NCI-H69 (cell line): ENCODE measurements around the gene RTN3.
"Not testable (repeated sequence)": the region's sequence is repeated elsewhere in the genome, so short reads cannot be mapped to it uniquely, and the experiment has no call there.

Experiments used
- DNase-seq: peaks from one replicate; lab custom pipeline; 2025; lab: John Stamatoyannopoulos, UW

RTN3 gene

DNA sequence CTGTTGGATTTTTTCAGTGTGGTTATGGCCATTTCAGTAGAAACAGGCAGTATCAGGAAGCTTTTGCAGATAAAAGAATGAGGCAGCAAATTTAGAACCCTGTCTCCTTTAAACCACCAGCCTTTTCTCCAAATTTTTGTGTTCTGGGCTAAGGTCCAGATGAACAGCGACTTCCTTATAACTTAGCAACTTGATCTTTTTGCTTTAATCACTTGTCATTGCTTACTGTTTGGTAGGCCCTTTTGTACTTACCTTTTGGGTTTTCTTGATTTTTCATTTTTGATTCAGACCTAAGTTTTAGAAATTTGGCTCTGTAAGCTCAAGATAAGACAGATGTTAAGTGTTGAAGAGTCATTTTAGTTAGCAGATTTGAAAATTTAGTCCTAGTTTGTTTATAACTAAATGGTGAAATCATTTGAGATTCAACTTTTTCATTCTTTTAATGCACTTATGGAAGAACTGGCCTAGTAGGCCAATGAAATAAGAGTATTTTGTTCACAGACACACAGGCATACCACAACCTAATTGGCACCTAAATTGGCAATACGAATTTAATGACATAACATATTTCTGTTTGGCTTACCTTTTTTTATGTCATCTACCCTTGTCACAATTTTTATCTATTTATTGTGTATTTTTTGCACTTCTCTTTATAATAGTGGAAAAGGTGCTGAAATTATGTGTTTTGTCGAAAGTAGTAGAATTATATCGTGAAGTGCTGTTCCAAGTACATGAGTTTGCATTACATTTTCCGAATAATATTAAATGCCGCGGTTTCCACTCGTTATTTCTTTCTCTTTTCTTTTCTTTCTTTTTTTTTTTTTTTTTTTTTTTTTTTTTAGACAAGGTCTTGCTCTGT, 2.1 kb downstream of the RTN3 start:
- DNase-seq: peak; percentile 31

DNA sequence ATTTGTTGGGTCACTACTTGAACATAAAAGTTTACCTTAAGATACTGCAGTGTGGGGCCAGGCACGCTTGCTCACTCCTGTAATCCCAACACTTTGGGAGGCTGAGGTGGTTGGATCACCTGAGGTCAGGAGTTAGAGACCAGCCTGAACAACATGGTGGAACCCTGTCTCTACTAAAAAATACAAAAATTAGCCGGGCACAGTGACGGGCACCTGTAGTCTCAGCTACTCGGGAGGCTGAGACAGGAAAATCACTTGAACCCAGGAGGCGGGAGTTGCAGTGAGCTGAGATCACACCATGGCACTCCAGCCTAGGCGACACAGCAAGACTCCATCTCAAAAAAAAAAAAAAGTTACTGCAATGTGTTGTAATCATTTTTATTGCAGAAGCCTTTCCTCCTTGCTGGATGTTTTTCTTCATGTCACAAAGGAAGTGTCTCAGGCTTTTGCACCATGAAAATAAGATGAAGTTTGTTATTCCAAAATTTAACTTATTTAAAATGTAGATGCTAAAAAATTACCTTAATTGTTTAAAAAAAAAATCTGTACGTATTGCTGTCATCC, 3.9 kb downstream of the RTN3 start:
- not testable (repeated sequence) for DNase-seq

- DNase-seq: no peak
Observed at GRCh38 chr11:63686926-63687325, 5.6 kb downstream of the RTN3 start.

GRCh38 chr11:63687845-63688244, 6.5 kb downstream of the RTN3 start:
- no peak for DNase-seq

GRCh38 chr11:63694596-63694995, 13.3 kb downstream of the RTN3 start:
- no peak for DNase-seq

DNA sequence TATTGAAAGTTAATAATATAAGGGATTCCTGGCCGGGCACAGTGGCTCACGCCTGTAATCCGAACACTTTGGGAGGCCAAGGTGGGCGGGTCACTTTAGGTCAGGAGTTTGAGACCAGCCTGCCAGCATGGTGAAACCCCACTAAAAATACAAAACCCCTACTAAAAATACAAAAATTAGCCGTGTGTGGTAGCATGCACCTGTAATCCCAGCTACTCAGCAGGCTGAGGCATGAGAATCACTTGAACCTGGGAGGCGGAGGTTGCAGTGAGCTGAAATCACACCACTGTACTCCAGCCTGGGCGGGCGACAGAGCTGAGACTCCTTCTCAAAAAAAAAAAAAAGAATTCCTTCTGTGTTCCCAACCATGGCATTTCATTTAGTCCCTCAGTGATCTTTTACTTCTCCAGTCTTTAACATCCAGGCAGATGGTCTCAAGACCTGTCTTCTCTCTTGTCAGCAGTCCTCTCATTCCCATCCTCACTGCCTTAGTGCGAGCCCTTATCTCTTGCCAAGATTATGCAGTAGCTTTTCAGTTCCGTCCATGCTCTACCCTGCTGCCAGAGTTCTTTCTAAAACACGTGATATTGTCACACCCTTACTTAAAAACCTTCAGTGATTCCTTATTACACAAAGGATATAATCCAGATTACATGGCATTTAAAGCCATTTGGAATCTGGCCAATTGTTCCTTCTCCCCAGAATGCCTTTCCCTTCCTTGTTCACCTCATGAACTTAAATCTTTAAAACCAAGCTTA, 17.9 kb downstream of the RTN3 start:
- peak; percentile 10 for DNase-seq

DNA sequence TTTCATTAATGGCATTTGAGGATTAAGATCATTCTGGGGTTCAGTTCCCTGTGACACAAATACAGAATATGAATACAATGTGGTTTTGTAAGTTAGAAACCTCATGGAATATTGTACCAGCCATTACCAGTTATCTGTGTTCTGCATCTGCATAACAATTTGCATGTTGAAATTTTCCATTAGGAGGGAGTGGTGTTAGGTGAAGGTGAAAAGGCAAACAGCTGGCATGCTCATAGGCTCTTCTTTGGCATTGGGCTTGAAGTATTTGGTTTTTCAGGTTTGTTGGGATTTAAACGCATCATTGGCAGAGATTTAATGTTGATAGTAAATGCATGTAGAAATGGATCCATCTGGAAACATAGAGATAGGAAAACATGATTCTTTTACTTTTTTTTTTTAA, 18.6 kb downstream of the RTN3 start:
- DNase-seq: no peak

GRCh38 chr11:63705526-63705925, 24.2 kb downstream of the RTN3 start:
- no peak for DNase-seq

GRCh38 chr11:63708764-63709163, 27.5 kb downstream of the RTN3 start:
- no peak for DNase-seq

DNA sequence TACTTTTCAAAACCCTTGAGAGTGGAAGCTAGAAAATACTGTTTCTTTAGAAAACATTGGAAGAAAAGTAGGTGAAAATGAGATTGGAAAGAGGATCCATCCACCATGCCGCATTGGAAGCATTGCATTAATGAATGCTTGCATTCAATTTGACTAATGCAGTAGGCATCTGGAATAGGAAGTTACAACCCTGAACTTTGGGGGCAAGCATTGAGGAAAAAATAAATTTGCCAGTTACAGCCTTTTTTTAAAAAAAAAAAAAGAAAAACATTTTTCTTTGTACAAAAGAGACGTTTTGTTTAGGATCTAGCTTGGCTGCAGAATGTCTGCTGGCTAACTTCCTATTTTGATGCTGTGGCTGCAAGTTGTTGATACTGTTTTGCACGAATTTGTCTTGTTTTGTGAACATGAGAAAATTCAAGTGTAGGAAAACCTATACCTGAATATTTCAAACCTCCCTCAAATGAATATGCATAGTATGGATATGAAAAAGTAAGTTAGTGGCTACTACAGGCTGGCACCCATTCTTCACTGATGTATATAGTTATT, 28.1 kb downstream of the RTN3 start:
- no peak for DNase-seq

GRCh38 chr11:63710476-63711217, 29.3 kb downstream of the RTN3 start:
- DNase-seq: no peak

- no peak for DNase-seq
Observed at GRCh38 chr11:63711838-63712237, 30.5 kb downstream of the RTN3 start.

- DNase-seq: no peak
Observed at GRCh38 chr11:63713766-63714165, 32.5 kb downstream of the RTN3 start.

DNA sequence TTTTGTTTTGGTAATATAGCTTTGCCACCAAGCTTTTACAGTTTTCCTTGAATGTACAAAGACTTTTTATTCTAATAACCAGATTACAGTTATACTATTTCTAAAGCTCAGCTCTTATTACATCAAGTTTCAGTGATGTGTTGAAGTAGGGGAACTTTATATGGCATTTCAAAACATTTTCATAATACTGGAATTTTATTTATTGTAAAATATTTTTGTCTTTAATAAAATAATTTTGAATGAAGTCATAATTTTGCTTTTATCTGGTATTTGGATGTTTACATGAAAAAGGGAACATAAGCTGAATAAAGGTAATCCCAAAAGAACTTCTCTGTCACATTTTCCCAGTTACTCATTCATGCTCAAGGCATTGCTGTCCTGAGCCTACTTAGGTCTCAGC, 34.7 kb downstream of the RTN3 start:
- DNase-seq: no peak

GRCh38 chr11:63719001-63719400, 37.7 kb downstream of the RTN3 start:
- no peak for DNase-seq

DNA sequence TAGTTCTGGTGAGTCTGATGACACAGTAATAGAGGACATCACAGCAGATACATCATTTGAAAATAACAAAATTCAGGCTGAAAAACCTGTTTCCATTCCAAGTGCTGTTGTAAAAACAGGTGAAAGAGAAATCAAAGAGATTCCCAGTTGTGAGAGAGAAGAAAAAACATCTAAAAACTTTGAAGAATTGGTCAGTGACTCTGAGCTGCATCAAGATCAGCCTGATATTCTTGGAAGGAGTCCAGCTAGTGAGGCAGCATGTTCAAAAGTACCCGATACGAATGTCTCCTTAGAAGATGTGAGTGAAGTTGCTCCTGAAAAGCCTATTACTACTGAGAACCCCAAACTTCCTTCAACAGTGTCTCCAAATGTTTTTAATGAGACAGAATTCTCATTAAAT, 38.7 kb downstream of the RTN3 start:
- no peak for DNase-seq

GRCh38 chr11:63720611-63721010, 39.3 kb downstream of the RTN3 start:
- DNase-seq: no peak

DNA sequence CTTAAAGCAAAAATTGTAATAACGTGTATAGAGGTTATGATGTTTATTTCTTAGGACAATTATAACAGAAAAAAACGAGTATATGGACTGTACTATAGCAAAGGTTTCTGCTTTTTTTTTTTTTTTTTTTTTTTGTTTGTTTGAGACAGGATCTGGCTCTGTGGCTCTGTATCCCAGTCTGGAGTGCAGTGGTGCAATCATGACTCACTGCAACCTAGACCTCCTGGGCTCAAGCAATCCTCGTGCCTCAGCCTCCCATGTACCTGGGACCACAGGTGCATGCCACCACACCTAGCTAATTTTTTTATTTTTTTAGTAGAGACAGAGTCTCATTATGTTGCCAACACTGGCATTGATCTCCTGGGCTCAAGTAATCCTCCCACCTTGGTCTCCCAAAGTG, 48.0 kb downstream of the RTN3 start:
- DNase-seq: no peak

- no peak for DNase-seq
Observed at GRCh38 chr11:63736864-63737263, 55.6 kb downstream of the RTN3 start.

GRCh38 chr11:63737718-63738117, 56.4 kb downstream of the RTN3 start:
- peak; percentile 19 for DNase-seq

GRCh38 chr11:63738720-63739360, 57.5 kb downstream of the RTN3 start:
- peak; percentile 79 for DNase-seq
